Activated B cell treated with CpG ODN at 0.5 μM for 24 hours (primary cell): ENCODE results near the gene SF3B4. TPM values are rescaled to one million over a fixed set of nuclear protein-coding genes. Genes with fewer than 3 reads are reported as not detected.

Experiments used
- ATAC-seq: fragments of 200-7000 bp; cut with Tn5 transposase; one replicate; pipeline ENCODE4 v1.10.0; 2021; ENCODE audit warnings: low read depth, mild to moderate bottlenecking, moderate library complexity
- CTCF ChIA-PET: fragments of 350-600 bp; sonication (Branson Sonifier 250); formaldehyde crosslinking; loops from one replicate; lab custom pipeline; 2021; ENCODE audit warnings: antibody characterized with exemption; lab: Charles Lee
- POLR2A ChIA-PET: fragments of 350-600 bp; sonication (Branson Sonifier 250); formaldehyde crosslinking; loops from one replicate; lab custom pipeline; 2021; ENCODE audit warnings: antibody characterized with exemption; lab: Charles Lee
- DNase-seq: peaks from one replicate; pipeline ENCODE4 v3.0.0; 2022
- H3K27ac Mint-ChIP-seq: one replicate; pipeline ENCODE4 v1.8.0; 2020; ENCODE audit warnings: mixed read lengths
- H3K27me3 Mint-ChIP-seq: one replicate; pipeline ENCODE4 v1.8.0; 2021; ENCODE audit warnings: mixed read lengths
- H3K36me3 Mint-ChIP-seq: one replicate; pipeline ENCODE4 v1.8.0; 2021; ENCODE audit warnings: low read depth, mixed read lengths
- H3K4me1 Mint-ChIP-seq: one replicate; pipeline ENCODE4 v1.8.0; 2021; ENCODE audit warnings: mixed read lengths
- H3K4me3 Mint-ChIP-seq: one replicate; pipeline ENCODE4 v1.8.0; 2020; ENCODE audit warnings: mild to moderate bottlenecking, mixed read lengths
- H3K9me3 Mint-ChIP-seq: one replicate; pipeline ENCODE4 v1.8.0; 2020; ENCODE audit warnings: mixed read lengths
- intact Hi-C: fragments of 100-400 bp; cut with micrococcal nuclease; formaldehyde crosslinking; loops from one replicate; pipeline ENCODE4 v1.15.1; 2024
- total RNA-seq: library from RNA; stranded (reverse); gene quantifications from 2 replicates; pipeline ENCODE4 v1.2.3, GENCODE V29; 2022
- TF ChIP-seq, protein P1 (sequence below): fragments of 200-600 bp; IDR thresholded peaks from one replicate; pipeline ENCODE4 v1.8.0; 2022; ENCODE audit warnings: antibody characterized with exemption, mild to moderate bottlenecking

Gene SF3B4
- total RNA-seq, 1 donor from 2014 or later, result 80.8 TPM

DNA sequence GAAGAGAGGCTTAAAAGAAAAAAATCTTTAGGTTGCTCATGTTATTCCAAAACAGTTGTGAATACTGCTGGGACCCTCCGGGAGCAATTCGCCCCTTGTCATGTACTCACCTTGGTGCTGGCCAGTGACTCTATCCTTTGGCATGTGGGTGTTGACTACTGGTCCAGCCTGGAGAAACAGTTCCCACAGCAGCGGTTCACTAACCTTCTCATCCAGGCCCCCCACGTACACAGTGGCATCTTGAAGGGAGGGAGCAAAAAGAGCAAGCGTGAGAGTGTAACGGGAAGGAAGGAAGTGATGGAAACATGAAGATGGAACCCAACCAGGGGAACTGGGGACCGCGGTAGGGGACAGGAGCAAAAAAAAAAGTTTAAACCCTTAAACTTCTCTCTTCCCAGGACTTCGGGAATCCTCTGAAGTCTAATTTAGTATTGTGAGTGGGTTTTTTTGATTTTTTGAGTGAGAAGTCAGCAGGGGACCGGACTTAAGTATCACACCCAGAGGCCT lies 494 bp downstream of the SF3B4 start:
- ATAC-seq (no peak), DNase-seq (no peak)
- POLR2A ChIA-PET, result interaction anchor here (1.3 to 5.7 kb wide), 4 partner anchors 26 to 223 kb away, joined by 6 to 122 read pairs (median 10); partner anchors contain the start of gene PLEKHO1
- intact Hi-C loops, result loop anchor here (1.0 kb wide), 3 partner anchors 28 to 260 kb away; partner anchors contain the start of gene BOLA1
- H3K27me3 Mint-ChIP-seq, result peaks cover 7% of the 10 kb centered on the region
- TF ChIP-seq, protein P1, sequence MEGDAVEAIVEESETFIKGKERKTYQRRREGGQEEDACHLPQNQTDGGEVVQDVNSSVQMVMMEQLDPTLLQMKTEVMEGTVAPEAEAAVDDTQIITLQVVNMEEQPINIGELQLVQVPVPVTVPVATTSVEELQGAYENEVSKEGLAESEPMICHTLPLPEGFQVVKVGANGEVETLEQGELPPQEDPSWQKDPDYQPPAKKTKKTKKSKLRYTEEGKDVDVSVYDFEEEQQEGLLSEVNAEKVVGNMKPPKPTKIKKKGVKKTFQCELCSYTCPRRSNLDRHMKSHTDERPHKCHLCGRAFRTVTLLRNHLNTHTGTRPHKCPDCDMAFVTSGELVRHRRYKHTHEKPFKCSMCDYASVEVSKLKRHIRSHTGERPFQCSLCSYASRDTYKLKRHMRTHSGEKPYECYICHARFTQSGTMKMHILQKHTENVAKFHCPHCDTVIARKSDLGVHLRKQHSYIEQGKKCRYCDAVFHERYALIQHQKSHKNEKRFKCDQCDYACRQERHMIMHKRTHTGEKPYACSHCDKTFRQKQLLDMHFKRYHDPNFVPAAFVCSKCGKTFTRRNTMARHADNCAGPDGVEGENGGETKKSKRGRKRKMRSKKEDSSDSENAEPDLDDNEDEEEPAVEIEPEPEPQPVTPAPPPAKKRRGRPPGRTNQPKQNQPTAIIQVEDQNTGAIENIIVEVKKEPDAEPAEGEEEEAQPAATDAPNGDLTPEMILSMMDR, result no peak
- H3K4me1 Mint-ChIP-seq, result peaks cover 36% of the 10 kb centered on the region
- peak overlapping the region; percentile 98 for H3K4me3 Mint-ChIP-seq
- no peaks in the 10 kb centered on the region for H3K9me3 Mint-ChIP-seq
- H3K27ac Mint-ChIP-seq, result peak overlapping the region; percentile 95
- CTCF ChIA-PET, result interaction anchor here (1.2 kb wide), 1 partner anchor 35 kb away, joined by 3 read pairs; no protein-coding TSS in a partner anchor
- H3K36me3 Mint-ChIP-seq, result peaks cover 49% of the 10 kb centered on the region

DNA sequence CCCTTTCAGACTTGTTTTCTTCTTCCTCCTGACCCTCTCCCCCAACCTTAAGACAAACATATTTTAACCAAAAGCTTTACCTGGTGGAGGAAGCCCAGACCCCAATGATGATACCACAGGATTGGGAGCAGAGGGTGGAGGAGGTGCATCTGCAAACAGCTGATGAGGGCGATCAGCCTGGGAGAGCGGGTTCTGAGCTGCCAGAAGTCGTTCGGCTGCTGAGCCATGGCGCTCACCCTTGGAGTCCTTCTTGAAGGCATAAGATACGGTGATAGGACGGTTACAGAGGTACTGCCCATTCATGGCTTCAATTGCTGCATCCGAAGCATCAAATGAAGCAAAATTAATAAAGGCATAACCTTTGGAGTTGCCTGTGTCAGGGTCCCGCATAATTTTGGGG lies 1.3 kb downstream of the SF3B4 start:
- H3K9me3 Mint-ChIP-seq, result no peaks in the 10 kb centered on the region
- H3K4me1 Mint-ChIP-seq, result peaks cover 36% of the 10 kb centered on the region
- H3K27ac Mint-ChIP-seq, result no peak overlapping the region
- ChIA-PET CTCF (no interaction called here), POLR2A (interaction anchor here (5.7 kb wide), 1 partner anchor 40 kb away, joined by 122 read pairs; a partner anchor contains a TSS)
- intact Hi-C loops, result no loop called here
- H3K4me3 Mint-ChIP-seq, result peak overlapping the region; percentile 67
- no peak for ATAC-seq
- TF ChIP-seq, protein P1, result no peak
- peaks cover 4% of the 10 kb centered on the region for H3K27me3 Mint-ChIP-seq
- peaks cover 56% of the 10 kb centered on the region for H3K36me3 Mint-ChIP-seq
- no peak for DNase-seq

DNA sequence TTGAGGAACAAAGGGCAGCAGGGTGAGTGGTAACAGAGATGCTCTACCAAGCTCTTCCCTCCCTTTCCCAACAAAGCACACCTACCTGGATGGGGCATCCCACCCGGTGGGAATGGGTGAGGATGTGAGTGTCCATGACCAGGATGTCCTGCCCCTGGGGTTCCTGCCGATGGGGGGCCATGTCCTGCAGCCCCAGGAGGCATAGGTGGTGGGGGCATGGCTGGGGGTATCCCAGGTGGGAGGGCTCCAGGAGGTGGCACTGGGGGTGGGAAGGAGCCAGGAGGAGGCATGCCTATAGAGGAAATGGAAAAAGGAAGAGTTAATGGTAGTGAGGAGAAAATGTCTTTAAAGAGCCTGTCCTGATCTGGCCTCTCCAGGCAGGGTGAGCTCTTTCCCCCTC lies 1.9 kb downstream of the SF3B4 start:
- H3K27ac Mint-ChIP-seq, result no peak overlapping the region
- CTCF ChIA-PET, result no interaction called here
- H3K27me3 Mint-ChIP-seq, result peaks cover 3% of the 10 kb centered on the region
- TF ChIP-seq, protein P1, result no peak
- ATAC-seq, result no peak
- DNase-seq, result no peak
- intact Hi-C loops, result no loop called here
- no peaks in the 10 kb centered on the region for H3K9me3 Mint-ChIP-seq
- peaks cover 56% of the 10 kb centered on the region for H3K36me3 Mint-ChIP-seq
- peak overlapping the region; percentile 67 for H3K4me3 Mint-ChIP-seq
- POLR2A ChIA-PET, result interaction anchor here (0.6 to 5.7 kb wide), 3 partner anchors 39 to 261 kb away, joined by 7 to 122 read pairs (median 10); a partner anchor contains a TSS
- peaks cover 36% of the 10 kb centered on the region for H3K4me1 Mint-ChIP-seq

DNA sequence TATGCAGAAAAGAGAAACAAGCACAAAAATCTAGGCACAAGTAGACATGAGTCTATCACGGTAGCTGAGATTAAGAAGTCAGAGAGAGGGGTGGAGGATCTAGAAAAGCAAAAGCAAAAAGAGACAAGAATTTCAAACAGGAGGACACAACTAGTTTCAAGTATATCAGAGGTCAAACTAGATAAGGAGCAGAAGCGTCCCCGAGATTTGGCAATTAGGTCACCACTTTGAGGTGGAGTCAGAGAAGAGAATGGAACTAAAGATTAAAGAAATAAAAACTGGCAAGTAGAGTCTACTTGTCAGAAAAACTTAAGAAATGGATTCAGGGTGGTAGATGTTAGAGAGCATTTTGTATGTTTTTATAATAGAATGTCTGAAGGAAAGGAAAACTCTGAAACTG lies 2.3 kb downstream of the SF3B4 start:
- POLR2A ChIA-PET, result interaction anchor here (0.6 to 5.7 kb wide), 3 partner anchors 39 to 262 kb away, joined by 7 to 122 read pairs (median 10); a partner anchor contains a TSS

DNA sequence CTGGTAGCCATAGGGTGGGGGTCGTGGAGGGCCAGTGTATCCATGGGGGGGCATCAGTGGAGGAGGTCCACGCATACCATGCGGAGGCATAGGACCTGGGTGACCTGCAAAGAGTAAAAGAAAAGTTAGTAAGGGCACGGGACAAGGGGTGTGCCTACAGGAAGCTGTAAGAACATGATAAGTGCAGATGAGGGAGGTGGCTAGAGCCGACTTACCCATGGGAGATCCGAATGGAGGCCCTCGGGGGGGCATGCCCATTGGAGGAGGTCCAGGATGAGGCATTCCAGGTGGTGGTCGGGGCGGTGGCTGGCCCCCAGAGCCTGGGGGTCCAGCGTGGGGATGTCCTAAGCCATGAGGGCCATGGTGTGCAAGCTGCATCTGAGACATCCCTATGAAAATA lies 4.0 kb downstream of the SF3B4 start:
- Mint-ChIP-seq H3K36me3 (peaks cover 56% of the 10 kb centered on the region), H3K27ac (no peak overlapping the region), H3K27me3 (peaks cover 8% of the 10 kb centered on the region), H3K9me3 (no peaks in the 10 kb centered on the region), H3K4me1 (peaks cover 36% of the 10 kb centered on the region), H3K4me3 (no peak overlapping the region)
- POLR2A ChIA-PET, result interaction anchor here (1.5 kb wide), 1 partner anchor 37 kb away, joined by 6 read pairs; a partner anchor contains a TSS
- intact Hi-C loops, result no loop called here
- no peak for DNase-seq
- TF ChIP-seq, protein P1, result no peak
- CTCF ChIA-PET, result no interaction called here
- no peak for ATAC-seq

More for the DNA sequence above, 2.3 kb downstream of the SF3B4 start:
- no peak overlapping the region for H3K27ac Mint-ChIP-seq
- CTCF ChIA-PET, result no interaction called here
- DNase-seq, result no peak
- peaks cover 36% of the 10 kb centered on the region for H3K4me1 Mint-ChIP-seq
- ATAC-seq, result no peak
- peaks cover 56% of the 10 kb centered on the region for H3K36me3 Mint-ChIP-seq
- intact Hi-C loops, result no loop called here
- H3K27me3 Mint-ChIP-seq, result no peaks in the 10 kb centered on the region
- H3K4me3 Mint-ChIP-seq, result peak overlapping the region; percentile 70
- TF ChIP-seq, protein P1, result no peak
- H3K9me3 Mint-ChIP-seq, result no peaks in the 10 kb centered on the region
